Activated CD4-positive, alpha-beta T cell treated with anti-CD3 and anti-CD28 coated beads, Interleukin-2, amount 10 ng/mL, durations not matched to agents 7 days and 5 days (primary cell): ENCODE data around the gene STYXL1. TPM values are rescaled to one million over a fixed set of nuclear protein-coding genes. Genes with fewer than 3 reads are reported as not detected.

Source experiments
- CTCF ChIA-PET: fragments of 350-600 bp; sonication (Branson Sonifier 250); formaldehyde crosslinking; loops from one replicate; lab custom pipeline; 2021; ENCODE audit warnings: antibody characterized with exemption; lab: Charles Lee
- POLR2A ChIA-PET: fragments of 350-600 bp; sonication (Branson Sonifier 250); formaldehyde crosslinking; loops from one replicate; lab custom pipeline; 2021; ENCODE audit warnings: antibody characterized with exemption; lab: Charles Lee
- DNase-seq: peaks from one replicate; pipeline ENCODE4 v3.0.0-alpha.2; 2020
- H3K27ac Mint-ChIP-seq: one replicate; pipeline ENCODE4 v1.8.0; 2021; ENCODE audit warnings: mild to moderate bottlenecking, moderate library complexity, mixed read lengths
- H3K27me3 Mint-ChIP-seq: one replicate; pipeline ENCODE4 v1.8.0; 2021; ENCODE audit warnings: mixed read lengths
- H3K36me3 Mint-ChIP-seq: one replicate; pipeline ENCODE4 v1.8.0; 2021; ENCODE audit warnings: low read depth, mixed read lengths
- H3K4me1 Mint-ChIP-seq: one replicate; pipeline ENCODE4 v1.8.0; 2021; ENCODE audit warnings: mixed read lengths
- H3K4me3 Mint-ChIP-seq: one replicate; pipeline ENCODE4 v1.8.0; 2021; ENCODE audit warnings: mild to moderate bottlenecking, moderate library complexity, mixed read lengths
- H3K9me3 Mint-ChIP-seq: one replicate; pipeline ENCODE4 v1.8.0; 2021; ENCODE audit warnings: mixed read lengths
- total RNA-seq, 2 experiments: library from RNA; stranded (reverse); gene quantifications; one replicate each; pipeline ENCODE4 v1.2.3, GENCODE V29; 2021

The STYXL1 gene
- total RNA-seq, 2 experiments from 2014 or later = 39.1 to 40.3 TPM

DNA sequence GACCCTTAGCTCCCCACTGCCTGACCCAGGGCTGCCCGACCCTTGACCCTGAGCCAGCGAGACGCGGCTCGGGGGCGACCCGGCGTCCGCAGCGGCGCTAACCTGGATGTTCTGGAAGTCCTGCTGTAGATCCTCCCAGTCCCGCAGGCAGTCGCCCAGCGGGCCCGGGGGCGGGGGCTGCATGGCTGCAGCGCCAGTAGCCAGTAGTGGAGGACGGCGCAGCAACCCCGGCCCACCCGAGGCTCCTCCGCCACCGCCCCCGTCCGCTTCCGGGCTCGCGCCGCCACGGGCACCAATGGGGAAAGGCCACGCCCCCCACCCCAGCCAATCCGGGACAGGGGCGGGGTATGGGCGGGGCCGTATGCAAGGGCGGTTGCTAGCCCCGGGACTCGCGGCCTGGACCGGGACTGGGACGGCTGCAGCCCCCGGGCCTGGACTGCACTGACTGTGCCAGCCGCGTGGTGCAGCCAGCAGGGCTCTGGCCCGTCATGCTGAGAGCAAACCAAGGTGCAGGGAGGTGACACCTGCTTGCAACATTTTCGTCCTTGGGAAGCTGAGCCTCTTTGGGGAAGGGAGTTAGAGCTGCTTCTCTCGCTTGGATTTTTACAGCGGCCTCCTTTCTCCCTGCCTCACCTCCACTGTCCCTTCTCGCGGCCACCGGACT is 53.3 kb downstream of the STYXL1 start, which contains the start of gene TMEM120A:
TMEM120A (minus strand) TSS at position 208 of the 664 bp plus-strand sequence; CDS start at position 183, 25 bp downstream.
- peak; percentile 95 for DNase-seq
- ChIA-PET POLR2A (no interaction called here), CTCF (interaction anchor here (1.3 to 1.5 kb wide), 2 partner anchors 10 kb away, joined by 3 to 5 read pairs; no protein-coding TSS in a partner anchor)
- Mint-ChIP-seq H3K4me3 (peak within 1 kb of the TSS; percentile 62), H3K9me3 (no peaks in the 10 kb centered on the region), H3K4me1 (peaks cover 31% of the 10 kb centered on the region), H3K36me3 (peaks cover 28% of the 10 kb centered on the region), H3K27me3 (no peaks in the 10 kb centered on the region), H3K27ac (no peak within 1 kb of the TSS)

GRCh38 chr7:75993689-75994387 is 54.0 kb downstream of the STYXL1 start:
- ChIA-PET CTCF (interaction anchor here (1.1 to 1.5 kb wide), 2 partner anchors 10 to 22 kb away, joined by 4 to 5 read pairs; no protein-coding TSS in a partner anchor), POLR2A (no interaction called here)
- Mint-ChIP-seq H3K36me3 (peaks cover 25% of the 10 kb centered on the region), H3K4me3 (peak overlapping the region; percentile 62), H3K9me3 (no peaks in the 10 kb centered on the region), H3K27me3 (no peaks in the 10 kb centered on the region), H3K27ac (no peak overlapping the region), H3K4me1 (peaks cover 28% of the 10 kb centered on the region)
- peak; percentile 21 for DNase-seq

GRCh38 chr7:75992083-75992755 is 55.6 kb downstream of the STYXL1 start:
- H3K27me3 Mint-ChIP-seq = no peaks in the 10 kb centered on the region

DNA sequence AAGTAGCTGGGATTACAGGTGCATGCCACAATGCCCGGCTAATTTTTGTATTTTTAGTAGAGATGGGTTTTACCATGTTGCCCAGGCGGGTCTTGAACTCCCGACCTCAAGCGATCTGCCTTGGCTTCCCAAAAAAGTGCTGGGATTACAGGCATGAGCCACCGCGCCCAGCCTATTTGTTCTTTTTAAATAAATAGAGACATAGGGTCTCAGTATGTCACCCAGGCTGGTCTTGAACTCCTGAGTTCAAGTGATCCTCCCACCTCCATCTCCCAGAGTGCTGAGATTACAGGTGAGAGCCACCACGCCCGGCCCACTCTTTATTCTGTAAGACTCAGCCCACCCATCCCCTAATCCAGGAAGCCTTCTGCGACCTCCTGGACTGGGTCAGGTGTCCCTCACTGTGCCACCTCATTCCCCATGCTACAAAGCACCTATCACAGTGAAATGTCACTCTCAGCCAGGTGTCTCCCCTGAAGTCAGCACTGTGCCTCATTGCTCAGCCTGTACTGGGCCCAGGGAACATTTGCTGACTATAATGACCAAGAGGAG is 56.2 kb downstream of the STYXL1 start:
- ChIA-PET POLR2A (no interaction called here), CTCF (no interaction called here)
- peaks cover 15% of the 10 kb centered on the region for H3K36me3 Mint-ChIP-seq
- H3K4me1 Mint-ChIP-seq = peaks cover 14% of the 10 kb centered on the region
- H3K9me3 Mint-ChIP-seq = no peaks in the 10 kb centered on the region
- no peak for DNase-seq
- peak overlapping the region; percentile 71 for H3K27ac Mint-ChIP-seq
- H3K4me3 Mint-ChIP-seq = no peak overlapping the region
- no peaks in the 10 kb centered on the region for H3K27me3 Mint-ChIP-seq

More at GRCh38 chr7:75992083-75992755, 55.6 kb downstream of the STYXL1 start:
- Mint-ChIP-seq H3K4me1 (peaks cover 21% of the 10 kb centered on the region), H3K4me3 (no peak overlapping the region), H3K27ac (no peak overlapping the region), H3K36me3 (peaks cover 16% of the 10 kb centered on the region), H3K9me3 (no peaks in the 10 kb centered on the region)
- POLR2A ChIA-PET = no interaction called here
- no peak for DNase-seq
- CTCF ChIA-PET = interaction anchor here (0.6 to 0.9 kb wide), 2 partner anchors 76 to 1912 kb away, joined by 3 read pairs; no protein-coding TSS in a partner anchor

DNA sequence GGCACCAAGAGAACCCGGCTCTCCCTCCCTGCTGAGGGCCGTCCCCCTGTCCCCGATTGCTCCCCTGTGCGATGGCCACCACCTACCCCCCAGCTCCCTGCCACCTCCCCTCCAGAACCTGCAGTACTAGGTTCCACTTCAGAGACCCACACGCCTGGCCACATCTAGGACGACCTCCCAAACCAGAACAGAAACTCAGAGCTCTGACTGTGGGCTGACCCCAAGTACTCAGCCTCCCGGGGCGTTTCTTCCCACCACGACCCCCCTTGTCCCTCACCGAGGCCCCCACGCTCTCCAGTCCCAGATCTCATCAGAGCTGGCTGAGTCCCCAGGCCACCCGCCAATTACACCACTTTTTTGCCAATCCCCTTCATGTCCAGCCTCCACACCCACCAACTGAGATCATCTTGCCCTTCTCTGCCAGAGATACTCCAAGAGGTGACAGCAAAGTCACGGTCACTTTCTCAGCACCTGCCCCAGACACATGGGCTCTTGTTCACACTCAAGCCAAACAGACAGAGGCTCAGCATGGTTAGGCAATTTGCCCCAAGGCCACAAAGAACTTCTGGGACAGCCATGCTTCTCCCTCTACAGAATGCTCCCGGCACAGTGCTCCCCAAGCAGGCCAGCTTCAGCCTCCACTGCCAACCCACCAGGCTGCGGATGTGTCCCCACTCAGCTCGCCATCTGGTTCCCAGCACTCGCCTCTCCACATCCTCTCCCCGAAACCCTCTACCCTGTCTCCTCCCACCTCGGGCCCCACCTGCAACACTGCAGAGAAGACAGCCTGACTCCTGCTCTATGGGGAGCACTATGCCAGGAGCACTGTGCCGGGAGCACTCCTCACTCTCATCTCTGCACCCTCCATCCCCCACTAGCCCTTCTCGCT is 58.1 kb downstream of the STYXL1 start:
- H3K27me3 Mint-ChIP-seq = no peaks in the 10 kb centered on the region
- peaks cover 4% of the 10 kb centered on the region for H3K4me1 Mint-ChIP-seq
- no peak overlapping the region for H3K27ac Mint-ChIP-seq
- ChIA-PET POLR2A (interaction anchor here (0.7 kb wide), 1 partner anchor 123 kb away, joined by 5 read pairs; no protein-coding TSS in a partner anchor), CTCF (interaction anchor here (0.5 to 0.6 kb wide), 4 partner anchors 33 to 438 kb away, joined by 3 to 4 read pairs (median 4); no protein-coding TSS in a partner anchor)
- peaks cover 3% of the 10 kb centered on the region for H3K36me3 Mint-ChIP-seq
- no peak overlapping the region for H3K4me3 Mint-ChIP-seq
- DNase-seq = no peak
- no peaks in the 10 kb centered on the region for H3K9me3 Mint-ChIP-seq

DNA sequence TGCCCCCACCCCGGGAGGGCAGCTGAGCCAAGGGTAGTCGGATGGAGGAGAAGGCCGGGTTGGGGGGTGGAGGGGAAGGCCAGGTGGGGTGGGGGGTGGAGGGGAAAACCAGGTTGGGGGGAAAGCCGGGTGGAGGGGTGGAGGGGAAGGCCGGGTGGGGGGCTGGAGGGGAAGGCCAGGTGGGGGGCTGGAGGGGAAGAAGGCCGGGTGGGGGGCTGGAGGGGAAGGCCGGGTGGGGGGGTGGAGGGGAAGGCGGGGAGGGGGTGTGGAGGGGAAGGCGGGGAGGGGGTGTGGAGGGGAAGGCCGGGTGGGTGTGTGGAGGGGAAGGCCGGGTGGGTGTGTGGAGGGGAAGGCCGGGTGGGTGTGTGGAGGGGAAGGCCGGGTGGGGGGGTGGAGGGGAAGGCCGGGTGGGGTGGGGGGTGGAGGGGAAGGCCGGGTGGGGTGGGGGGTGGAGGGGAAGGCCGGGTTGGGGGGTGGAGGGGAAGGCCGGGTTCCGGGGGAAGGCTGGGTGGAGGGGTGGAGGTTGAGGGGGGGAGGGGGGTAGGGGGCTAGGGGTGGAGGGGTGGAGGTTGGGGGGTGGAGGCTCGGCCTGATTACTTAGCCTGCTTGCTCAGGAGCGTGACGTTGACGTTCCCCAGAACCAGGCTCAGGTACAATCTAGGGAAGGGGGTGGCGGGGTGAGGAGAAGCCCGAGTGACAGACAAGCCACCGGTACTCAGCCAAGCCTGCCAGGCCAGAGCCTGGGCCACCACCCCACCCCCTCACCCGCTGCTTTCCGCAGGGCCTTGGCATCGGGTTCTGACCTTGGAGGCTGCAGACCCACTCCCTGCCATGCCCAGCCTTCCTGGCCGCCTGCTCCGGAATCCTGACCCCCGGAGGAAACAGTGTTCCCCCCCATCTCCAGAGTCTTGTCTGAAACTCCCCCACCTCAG is 59.0 kb downstream of the STYXL1 start:
- H3K9me3 Mint-ChIP-seq = no peaks in the 10 kb centered on the region
- no peak for DNase-seq
- ChIA-PET POLR2A (interaction anchor here (0.7 kb wide), 1 partner anchor 122 kb away, joined by 5 read pairs; no protein-coding TSS in a partner anchor), CTCF (interaction anchor here (0.5 to 0.6 kb wide), 2 partner anchors 118 to 377 kb away, joined by 3 to 4 read pairs; no protein-coding TSS in a partner anchor)
- H3K36me3 Mint-ChIP-seq = peaks cover 3% of the 10 kb centered on the region
- no peak overlapping the region for H3K27ac Mint-ChIP-seq
- H3K4me1 Mint-ChIP-seq = peaks cover 4% of the 10 kb centered on the region
- no peaks in the 10 kb centered on the region for H3K27me3 Mint-ChIP-seq
- H3K4me3 Mint-ChIP-seq = no peak overlapping the region

GRCh38 chr7:75987805-75988567 is 59.8 kb downstream of the STYXL1 start:
- Mint-ChIP-seq H3K27ac (no peak overlapping the region), H3K9me3 (no peaks in the 10 kb centered on the region), H3K4me3 (no peak overlapping the region), H3K27me3 (no peaks in the 10 kb centered on the region), H3K4me1 (peaks cover 2% of the 10 kb centered on the region), H3K36me3 (peaks cover 3% of the 10 kb centered on the region)
- ChIA-PET CTCF (no interaction called here), POLR2A (no interaction called here)
- DNase-seq = no peak

GRCh38 chr7:75987026-75987804 is 60.6 kb downstream of the STYXL1 start:
- POLR2A ChIA-PET = no interaction called here
- Mint-ChIP-seq H3K36me3 (peaks cover 3% of the 10 kb centered on the region), H3K27ac (no peak overlapping the region), H3K27me3 (no peaks in the 10 kb centered on the region), H3K4me3 (no peak overlapping the region), H3K4me1 (peaks cover 2% of the 10 kb centered on the region), H3K9me3 (no peaks in the 10 kb centered on the region)
- DNase-seq = no peak
- CTCF ChIA-PET = no interaction called here

DNA sequence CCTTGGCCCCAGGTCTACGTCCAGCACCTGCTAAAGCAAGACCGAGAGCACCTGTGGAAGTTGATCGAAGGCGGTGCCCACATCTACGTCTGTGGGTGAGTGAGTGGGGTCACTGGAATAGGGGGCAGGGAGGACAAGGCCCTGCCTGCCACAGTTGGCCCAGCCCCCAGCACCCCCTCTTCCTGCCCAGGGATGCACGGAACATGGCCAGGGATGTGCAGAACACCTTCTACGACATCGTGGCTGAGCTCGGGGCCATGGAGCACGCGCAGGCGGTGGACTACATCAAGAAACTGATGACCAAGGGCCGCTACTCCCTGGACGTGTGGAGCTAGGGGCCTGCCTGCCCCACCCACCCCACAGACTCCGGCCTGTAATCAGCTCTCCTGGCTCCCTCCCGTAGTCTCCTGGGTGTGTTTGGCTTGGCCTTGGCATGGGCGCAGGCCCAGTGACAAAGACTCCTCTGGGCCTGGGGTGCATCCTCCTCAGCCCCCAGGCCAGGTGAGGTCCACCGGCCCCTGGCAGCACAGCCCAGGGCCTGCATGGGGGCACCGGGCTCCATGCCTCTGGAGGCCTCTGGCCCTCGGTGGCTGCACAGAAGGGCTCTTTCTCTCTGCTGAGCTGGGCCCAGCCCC is 61.5 kb downstream of the STYXL1 start:
- Mint-ChIP-seq H3K9me3 (no peaks in the 10 kb centered on the region), H3K36me3 (peaks cover 3% of the 10 kb centered on the region), H3K4me3 (no peak overlapping the region), H3K4me1 (peaks cover 2% of the 10 kb centered on the region), H3K27ac (no peak overlapping the region), H3K27me3 (no peaks in the 10 kb centered on the region)
- CTCF ChIA-PET = no interaction called here
- DNase-seq = no peak
- POLR2A ChIA-PET = no interaction called here
